ENCODE measurements around the gene SH3GL1. TPM values are rescaled to one million over a fixed set of nuclear protein-coding genes. Genes with fewer than 3 reads are reported as not detected.

SH3GL1 gene
- total RNA-seq, 4 donors from 2014 or later = 49.4 to 77.2 (median 59.5) TPM

- H3K4me3 ChIP-seq = peak overlapping the region in 2 of 4 donors; percentile 7 to 44
- H3K4me1 ChIP-seq = peaks cover 74 to 97% (median 84%) of the 10 kb centered on the region in 4 donors
- no peak for DNase-seq (ENCODE audit: extremely low spot score)
- intact Hi-C loops (cut with DNase I) = no loop called here
- WGBS = 47% methylated on average over 8 of the region's 9 CpGs
- H3K36me3 ChIP-seq = peaks cover 0 to 24% (median 18%) of the 10 kb centered on the region in 4 donors
- H3K27ac ChIP-seq (replicated peaks in 1 of 4) = peak overlapping the region; percentile 79 to 90 (median 86)
- no peak for TF ChIP-seq POLR2A (IDR thresholded peaks at IDR 0.05; ENCODE audit: low read depth)
- TF ChIP-seq POLR2AphosphoS5 (IDR thresholded peaks at IDR 0.05) = no peak
- no peak for TF ChIP-seq CTCF (IDR thresholded peaks at IDR 0.05)
- H3K9me3 ChIP-seq = no peaks in the 10 kb centered on the region
- no peaks in the 10 kb centered on the region for H3K27me3 ChIP-seq
Measured at GRCh38 chr19:4389064-4389375, 11.3 kb downstream of the SH3GL1 start.

- H3K36me3 ChIP-seq = peaks cover 0 to 26% (median 22%) of the 10 kb centered on the region in 4 donors
- TF ChIP-seq EP300 (IDR thresholded peaks at IDR 0.05) (no peak), CTCF (IDR thresholded peaks at IDR 0.05) (no peak), POLR2A (IDR thresholded peaks at IDR 0.05; ENCODE audit: low read depth) (no peak), POLR2AphosphoS5 (IDR thresholded peaks at IDR 0.05) (no peak)
- H3K27me3 ChIP-seq = no peaks in the 10 kb centered on the region
- DNase-seq (ENCODE audit: extremely low spot score) = no peak
- 58% methylated on average over 16 of the region's 16 CpGs for WGBS
- no peaks in the 10 kb centered on the region for H3K9me3 ChIP-seq
- peaks cover 69 to 97% (median 81%) of the 10 kb centered on the region in 4 donors for H3K4me1 ChIP-seq
- peak overlapping the region in 2 of 4 donors; percentile 7 to 44 for H3K4me3 ChIP-seq
- H3K27ac ChIP-seq (replicated peaks in 1 of 4) = peak overlapping the region; percentile 79 to 90 (median 86)
- intact Hi-C loops (cut with DNase I) = no loop called here
Measured at GRCh38 chr19:4388337-4389063, 11.8 kb downstream of the SH3GL1 start.

- H3K27me3 ChIP-seq = no peaks in the 10 kb centered on the region
- H3K9me3 ChIP-seq = no peaks in the 10 kb centered on the region
- peaks cover 0 to 31% (median 26%) of the 10 kb centered on the region in 4 donors for H3K36me3 ChIP-seq
- intact Hi-C loops (cut with DNase I) = no loop called here
- no peak overlapping the region for H3K4me3 ChIP-seq
- H3K27ac ChIP-seq (replicated peaks in 1 of 4) = peak overlapping the region in 1 of 4 donors; percentile 7
- 82% methylated on average over 13 of the region's 13 CpGs for WGBS
- DNase-seq (ENCODE audit: extremely low spot score) = no peak
- TF ChIP-seq CTCF (IDR thresholded peaks at IDR 0.05) (peak in 1 of 3 experiments; percentile 12), POLR2AphosphoS5 (IDR thresholded peaks at IDR 0.05) (no peak), POLR2A (IDR thresholded peaks at IDR 0.05; ENCODE audit: low read depth) (no peak)
- peaks cover 47 to 85% (median 68%) of the 10 kb centered on the region in 4 donors for H3K4me1 ChIP-seq
Measured at GRCh38 chr19:4386041-4386782, 14.1 kb downstream of the SH3GL1 start.

GRCh38 chr19:4385291-4386040 lies 14.9 kb downstream of the SH3GL1 start:
- Histone ChIP-seq H3K4me3 (no peak overlapping the region), H3K9me3 (no peaks in the 10 kb centered on the region), H3K4me1 (peaks cover 43 to 85% (median 67%) of the 10 kb centered on the region in 4 donors), H3K36me3 (peaks cover 0 to 31% (median 26%) of the 10 kb centered on the region in 4 donors), H3K27ac (replicated peaks in 1 of 4) (peak overlapping the region in 1 of 4 donors; percentile 7), H3K27me3 (no peaks in the 10 kb centered on the region)
- 75% methylated on average over 15 of the region's 15 CpGs for WGBS
- intact Hi-C loops (cut with DNase I) = no loop called here
- TF ChIP-seq CTCF (IDR thresholded peaks at IDR 0.05) (no peak), POLR2AphosphoS5 (IDR thresholded peaks at IDR 0.05) (no peak), EP300 (IDR thresholded peaks at IDR 0.05) (no peak), POLR2A (IDR thresholded peaks at IDR 0.05; ENCODE audit: low read depth) (no peak)
- DNase-seq (ENCODE audit: extremely low spot score) = no peak
